Stimulated activated CD8-positive, alpha-beta memory T cell treated with anti-CD3 and anti-CD28 coated beads, Interleukin-7, amount 100 ng/mL, for 48 hours (primary cell): ENCODE data around the gene EQTN.

ENCODE experiments used
- DNase-seq, 2 donors: peaks; one replicate each; pipeline ENCODE4 v3.0.0-alpha.2; 2020; ENCODE audit warnings: low read depth in 1 of 2; ENCODE audit errors: extremely low read depth in 1 of 2

Gene EQTN

GRCh38 chr9:27297050-27297449 is at the start of gene EQTN:
Gene EQTN, minus strand, starts transcription at chr9:27297150. Its CDS starts 95 bp downstream, at chr9:27297055.
- DNase-seq: no peak

DNA sequence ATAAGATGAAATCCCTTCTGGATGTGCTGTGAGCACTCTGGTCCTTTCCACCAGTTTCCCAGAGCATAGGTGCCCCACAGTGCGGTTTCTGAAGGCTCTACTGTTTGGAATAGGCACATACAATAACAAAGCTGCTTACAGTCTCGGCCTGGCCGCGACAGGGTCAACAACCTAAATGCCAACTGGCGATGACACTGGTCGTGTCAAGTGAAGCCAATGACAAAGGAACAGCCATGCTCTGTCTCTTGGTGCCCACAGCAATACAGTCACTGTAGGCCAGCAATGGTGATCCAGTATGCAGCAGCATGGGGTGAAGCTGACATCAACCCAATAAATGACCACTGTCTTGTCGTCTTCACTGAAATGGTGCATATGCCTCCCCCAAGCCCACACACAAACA is 47.8 kb upstream of the EQTN start:
- DNase-seq: no peak

- DNase-seq: no peak
These were observed 44.8 kb upstream of the EQTN start for GRCh38 chr9:27341545-27342294.

- DNase-seq: no peak
These were observed 44.1 kb upstream of the EQTN start for GRCh38 chr9:27340961-27341511.

- DNase-seq: no peak
These were observed 43.3 kb upstream of the EQTN start for GRCh38 chr9:27340285-27340674.

DNA sequence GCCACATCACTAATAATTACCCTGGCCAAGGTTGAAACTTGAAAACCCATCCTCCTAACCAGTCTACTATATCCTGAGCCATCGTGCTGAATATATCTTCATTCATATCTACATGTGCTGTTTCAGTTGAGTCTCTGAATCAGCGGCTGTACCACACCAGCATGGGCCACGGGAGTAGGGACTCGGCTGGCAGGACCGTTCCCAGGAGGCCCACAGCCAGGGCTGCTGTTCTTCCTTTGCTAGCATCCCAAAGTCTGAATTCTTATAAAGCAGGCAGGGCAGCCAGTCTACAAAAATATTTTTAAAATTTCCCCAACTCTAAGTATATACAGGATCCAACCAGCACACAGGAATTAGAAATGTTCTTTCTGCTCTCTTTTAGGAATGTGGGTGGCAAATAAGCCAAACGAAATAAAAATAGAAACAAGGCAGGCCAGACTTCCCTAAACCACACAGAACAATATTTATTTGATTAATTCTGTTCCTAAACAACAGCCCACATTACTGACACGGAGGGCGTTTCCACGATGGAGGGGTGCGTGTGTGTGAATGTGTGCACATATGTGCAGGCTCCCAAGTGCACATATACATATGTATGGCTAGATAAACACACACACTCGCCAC is 42.8 kb upstream of the EQTN start:
- no peak for DNase-seq

DNA sequence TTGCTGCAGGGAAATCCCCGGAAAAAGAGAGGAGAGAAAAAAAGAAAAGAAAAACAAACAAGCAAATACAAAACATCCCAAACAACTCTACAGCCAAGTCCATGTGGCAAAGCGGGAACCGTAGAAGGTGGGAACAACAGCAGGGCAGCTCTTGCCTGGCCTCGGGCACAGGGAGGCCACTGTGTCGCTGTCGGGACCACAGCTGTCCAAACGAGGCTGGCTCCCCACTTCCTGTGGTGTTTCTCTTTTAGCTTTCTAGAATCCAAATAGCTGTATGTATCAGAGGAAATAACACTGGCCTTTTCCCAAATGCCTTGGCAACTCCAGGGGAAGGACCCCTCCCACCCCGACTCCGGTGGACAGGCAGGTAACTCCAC is 41.6 kb upstream of the EQTN start:
- no peak for DNase-seq

DNA sequence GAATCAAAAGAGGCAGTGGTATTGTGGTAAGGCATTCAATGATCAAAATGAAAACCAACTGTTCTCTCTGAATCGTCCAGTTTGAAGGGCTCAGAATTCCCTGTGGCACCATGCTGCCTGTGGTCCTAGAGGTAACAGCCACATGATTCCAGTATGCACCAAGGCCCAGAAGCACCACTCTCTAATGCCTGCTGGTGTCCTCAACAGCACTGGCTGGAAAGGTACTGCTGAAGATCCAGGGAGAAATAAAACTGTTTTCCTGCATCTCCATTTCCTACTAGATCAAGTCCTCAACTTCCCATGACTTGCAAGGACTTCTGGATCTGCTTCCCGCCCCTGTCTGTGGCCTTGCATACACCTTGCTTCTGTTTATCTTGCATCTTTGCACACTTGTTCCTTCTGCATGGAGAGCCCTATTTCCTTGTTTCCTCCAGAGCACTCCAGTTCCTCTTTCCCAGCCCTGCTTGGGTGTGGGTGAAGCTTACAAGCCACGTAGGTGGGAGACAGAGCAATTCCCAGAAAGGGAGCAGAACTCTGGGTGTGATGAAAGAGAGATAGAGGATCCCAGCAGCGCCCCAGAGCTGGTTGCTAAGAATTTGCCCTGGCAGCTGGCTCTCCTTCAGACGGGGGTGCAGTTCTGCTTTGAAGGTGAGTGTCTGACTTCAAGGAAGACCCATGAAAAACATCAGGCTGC is 41.0 kb upstream of the EQTN start:
- DNase-seq: no peak

DNA sequence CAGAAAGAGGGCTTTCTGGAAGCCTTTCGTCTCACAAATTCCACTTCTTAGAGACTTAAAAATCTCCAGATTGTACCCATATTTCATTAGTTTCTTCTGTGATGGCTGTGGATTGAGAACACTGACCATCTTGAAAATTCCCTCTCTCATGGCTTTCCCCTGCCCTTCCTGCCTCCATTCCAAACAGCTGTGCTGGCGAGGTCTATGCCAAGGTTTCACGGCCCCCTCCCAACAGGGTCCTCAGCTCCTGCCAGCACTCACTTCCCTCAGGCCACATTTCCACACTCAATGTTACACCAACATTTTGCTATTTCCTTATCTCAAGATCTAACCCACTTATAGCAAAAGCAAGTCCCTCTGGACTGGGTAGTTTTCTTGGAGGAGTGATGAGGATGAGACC is 40.3 kb upstream of the EQTN start:
- DNase-seq: no peak

GRCh38 chr9:27336829-27337228 is 39.9 kb upstream of the EQTN start:
- DNase-seq: no peak

GRCh38 chr9:27336126-27336525 is 39.2 kb upstream of the EQTN start:
- no peak for DNase-seq

- DNase-seq: no peak
These were observed 38.1 kb upstream of the EQTN start for GRCh38 chr9:27335075-27335474.

GRCh38 chr9:27333241-27334052 is 36.5 kb upstream of the EQTN start:
- peak; percentile 3 to 6 for DNase-seq

DNA sequence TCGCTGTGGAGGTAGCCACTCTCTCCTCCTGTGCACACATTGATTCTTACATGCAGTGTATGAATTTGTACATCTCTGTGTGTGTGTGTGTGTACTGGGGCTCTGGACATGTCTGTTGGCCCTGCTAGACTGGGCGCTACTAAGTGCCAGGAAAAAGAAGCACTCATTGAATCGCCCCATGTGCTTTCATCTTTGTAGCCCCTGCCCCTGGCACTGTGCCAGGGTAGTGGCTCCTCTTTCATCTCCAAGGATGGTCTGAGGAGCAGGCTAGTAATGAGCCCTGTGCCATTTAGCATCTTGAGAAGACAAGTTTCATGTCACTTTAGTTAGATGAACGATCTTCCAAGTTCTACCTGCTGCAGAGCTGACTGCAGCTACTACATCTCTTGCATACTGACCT is 34.4 kb upstream of the EQTN start:
- no peak for DNase-seq

- no peak for DNase-seq
These were observed 32.3 kb upstream of the EQTN start for GRCh38 chr9:27329291-27329690.

- no peak for DNase-seq
These were observed 31.5 kb upstream of the EQTN start for GRCh38 chr9:27328483-27328882.

GRCh38 chr9:27311184-27311583 is 14.2 kb upstream of the EQTN start:
- DNase-seq: no peak

DNA sequence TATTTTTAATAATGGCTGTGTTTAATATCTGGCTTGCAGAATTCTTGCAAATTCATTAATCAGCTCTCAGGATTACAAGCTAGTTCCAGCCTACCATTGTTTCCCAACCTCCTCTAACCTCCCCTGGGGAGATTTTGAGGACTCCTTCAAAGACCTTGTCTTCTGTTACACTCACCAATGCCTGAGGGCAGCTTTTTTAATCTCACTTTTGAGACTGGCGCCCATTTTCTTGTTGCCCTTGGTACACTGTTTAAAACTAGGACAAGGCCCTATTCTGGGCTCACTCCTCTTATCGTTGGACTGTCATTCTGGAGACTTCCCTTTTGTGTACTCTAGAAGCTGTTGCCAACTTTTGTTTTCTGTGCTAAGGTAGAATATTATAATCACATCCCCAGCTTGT is 13.6 kb upstream of the EQTN start:
- no peak for DNase-seq

GRCh38 chr9:27308691-27309390 is 11.9 kb upstream of the EQTN start:
- DNase-seq: no peak

GRCh38 chr9:27304521-27304920 is 7.6 kb upstream of the EQTN start:
- no peak for DNase-seq
